Lower lobe of right lung (tissue), 2 donors: ENCODE results near the gene TSPAN13. TPM values are rescaled to one million over a fixed set of nuclear protein-coding genes. Genes with fewer than 3 reads are reported as not detected.
A peak's percentile ranks its signal among the peaks of the same experiment; 100 is the strongest.

ENCODE experiments used
- ATAC-seq, 2 donors: fragments of 200-7000 bp; cut with Tn5 transposase; one replicate each; pipeline ENCODE4 v1.9.1; 2020 to 2022; ENCODE audit warnings: mild to moderate bottlenecking in 2 of 2, moderate library complexity in 2 of 2
- DNase-seq: peaks from one replicate; pipeline ENCODE4 v3.0.0-alpha.2; 2020
- H3K27ac ChIP-seq: fragments of 200-600 bp; one replicate; pipeline ENCODE4 v1.8.0; 2022
- H3K27me3 ChIP-seq: fragments of 200-600 bp; one replicate; pipeline ENCODE4 v1.8.0; 2022; ENCODE audit warnings: low read depth
- H3K36me3 ChIP-seq: fragments of 200-600 bp; one replicate; pipeline ENCODE4 v1.8.0; 2022; ENCODE audit warnings: mild to moderate bottlenecking
- H3K4me1 ChIP-seq: fragments of 200-600 bp; one replicate; pipeline ENCODE4 v1.8.0; 2022
- H3K4me3 ChIP-seq: fragments of 200-600 bp; one replicate; pipeline ENCODE4 v1.8.0; 2022; ENCODE audit warnings: mild to moderate bottlenecking
- H3K9me3 ChIP-seq: fragments of 200-600 bp; one replicate; pipeline ENCODE4 v1.8.0; 2022
- intact Hi-C: fragments of 100-400 bp; cut with DNase I; formaldehyde crosslinking; loops from one replicate; pipeline ENCODE4 v1.11.0; 2022
- total RNA-seq: library from RNA; stranded (reverse); fragmentation: NEBNext Ultra II Directional; extraction: Animal tissue kit (Norgen Biotek cat#: 25700); gene quantifications from one replicate; pipeline ENCODE4 v1.2.1, GENCODE V29; 2021
- TF ChIP-seq, protein P1 (sequence below): fragments of 200-600 bp; IDR thresholded peaks from one replicate; pipeline ENCODE4 v1.8.0; 2022; ENCODE audit warnings: antibody characterized with exemption, mild to moderate bottlenecking
- donor health status: DM: no; HTN: yes; CAD: no; lungs with severe emphysema.

The TSPAN13 gene
- total RNA-seq, 1 donor from 2014 or later, result 120 TPM

DNA sequence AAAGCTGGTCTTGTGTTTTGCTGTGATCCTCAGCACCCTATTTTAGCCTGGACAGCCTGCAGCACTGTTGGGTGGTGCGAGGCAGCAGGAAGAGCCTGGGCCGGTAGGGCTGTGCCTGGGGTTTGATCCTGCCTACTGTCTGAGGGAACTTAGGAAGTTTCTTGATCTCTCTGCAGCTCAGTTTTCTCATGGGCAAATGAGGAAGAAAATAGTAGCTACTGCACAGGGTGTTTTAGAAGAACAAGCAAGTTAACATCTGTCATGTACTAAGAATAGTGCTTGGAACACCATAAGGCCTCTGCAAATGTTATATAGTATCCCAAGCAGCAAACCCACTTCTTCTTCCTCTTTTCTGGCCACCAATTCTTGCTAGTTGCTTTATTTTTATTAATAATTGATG, 63.3 kb downstream of the TSPAN13 start:
- no peaks in the 10 kb centered on the region for H3K9me3 ChIP-seq
- ATAC-seq (peak; percentile 20 to 32), DNase-seq (no peak)
- no peaks in the 10 kb centered on the region for H3K4me1 ChIP-seq
- H3K27me3 ChIP-seq, result no peaks in the 10 kb centered on the region
- TF ChIP-seq, protein P1, sequence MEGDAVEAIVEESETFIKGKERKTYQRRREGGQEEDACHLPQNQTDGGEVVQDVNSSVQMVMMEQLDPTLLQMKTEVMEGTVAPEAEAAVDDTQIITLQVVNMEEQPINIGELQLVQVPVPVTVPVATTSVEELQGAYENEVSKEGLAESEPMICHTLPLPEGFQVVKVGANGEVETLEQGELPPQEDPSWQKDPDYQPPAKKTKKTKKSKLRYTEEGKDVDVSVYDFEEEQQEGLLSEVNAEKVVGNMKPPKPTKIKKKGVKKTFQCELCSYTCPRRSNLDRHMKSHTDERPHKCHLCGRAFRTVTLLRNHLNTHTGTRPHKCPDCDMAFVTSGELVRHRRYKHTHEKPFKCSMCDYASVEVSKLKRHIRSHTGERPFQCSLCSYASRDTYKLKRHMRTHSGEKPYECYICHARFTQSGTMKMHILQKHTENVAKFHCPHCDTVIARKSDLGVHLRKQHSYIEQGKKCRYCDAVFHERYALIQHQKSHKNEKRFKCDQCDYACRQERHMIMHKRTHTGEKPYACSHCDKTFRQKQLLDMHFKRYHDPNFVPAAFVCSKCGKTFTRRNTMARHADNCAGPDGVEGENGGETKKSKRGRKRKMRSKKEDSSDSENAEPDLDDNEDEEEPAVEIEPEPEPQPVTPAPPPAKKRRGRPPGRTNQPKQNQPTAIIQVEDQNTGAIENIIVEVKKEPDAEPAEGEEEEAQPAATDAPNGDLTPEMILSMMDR, result no peak
- H3K36me3 ChIP-seq, result no peaks in the 10 kb centered on the region
- no peak overlapping the region for H3K4me3 ChIP-seq
- no peak overlapping the region for H3K27ac ChIP-seq
- intact Hi-C loops, result no loop called here

DNA sequence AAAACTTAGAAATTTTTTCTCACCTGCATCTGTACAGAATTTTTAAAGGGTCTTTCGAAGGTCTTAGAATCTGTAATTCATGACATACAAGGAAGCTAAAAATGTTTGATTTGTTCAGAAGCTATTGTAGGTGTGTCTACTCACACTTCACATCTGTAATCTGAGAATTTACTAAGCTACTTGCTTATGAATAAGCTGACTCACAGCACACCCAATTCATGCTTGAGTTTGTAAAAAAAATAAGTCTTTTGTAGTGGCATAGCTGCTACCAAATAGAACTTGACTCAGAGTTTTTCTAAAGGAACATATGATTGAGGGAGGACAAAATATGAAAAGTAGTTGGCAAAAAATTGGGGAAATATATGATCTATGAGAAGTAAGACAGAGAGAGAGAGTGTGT, 64.0 kb downstream of the TSPAN13 start:
- Histone ChIP-seq H3K4me1 (no peaks in the 10 kb centered on the region), H3K9me3 (no peaks in the 10 kb centered on the region), H3K27ac (no peak overlapping the region), H3K4me3 (no peak overlapping the region), H3K27me3 (no peaks in the 10 kb centered on the region), H3K36me3 (no peaks in the 10 kb centered on the region)
- intact Hi-C loops, result no loop called here
- TF ChIP-seq, protein P1, result no peak
- peak; percentile 41 to 65 for ATAC-seq
- DNase-seq, result no peak

DNA sequence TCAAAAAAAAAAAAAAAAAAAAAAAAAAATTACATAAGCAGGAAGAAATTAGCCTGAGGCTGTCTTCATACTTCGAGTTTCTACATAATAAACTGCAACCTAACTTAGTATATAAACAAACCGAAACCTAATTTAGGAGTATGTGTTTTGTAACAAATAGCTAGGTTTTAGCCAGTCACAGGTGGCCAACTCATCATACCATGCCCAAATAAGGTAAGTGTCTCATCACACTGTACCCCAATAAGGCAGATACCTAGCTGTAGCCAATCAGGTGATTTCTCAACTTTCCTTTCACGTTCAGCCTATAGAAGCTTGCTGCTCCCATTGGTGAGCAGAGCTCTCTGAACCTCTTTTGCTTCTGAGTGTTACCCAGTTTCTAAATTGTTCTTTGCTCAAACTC, 65.2 kb downstream of the TSPAN13 start:
- DNase-seq (no peak), ATAC-seq (no peak)
- intact Hi-C loops, result no loop called here
- no peak overlapping the region for H3K27ac ChIP-seq
- H3K36me3 ChIP-seq, result no peaks in the 10 kb centered on the region
- TF ChIP-seq, protein P1, result no peak
- no peaks in the 10 kb centered on the region for H3K27me3 ChIP-seq
- no peaks in the 10 kb centered on the region for H3K9me3 ChIP-seq
- no peaks in the 10 kb centered on the region for H3K4me1 ChIP-seq
- no peak overlapping the region for H3K4me3 ChIP-seq

DNA sequence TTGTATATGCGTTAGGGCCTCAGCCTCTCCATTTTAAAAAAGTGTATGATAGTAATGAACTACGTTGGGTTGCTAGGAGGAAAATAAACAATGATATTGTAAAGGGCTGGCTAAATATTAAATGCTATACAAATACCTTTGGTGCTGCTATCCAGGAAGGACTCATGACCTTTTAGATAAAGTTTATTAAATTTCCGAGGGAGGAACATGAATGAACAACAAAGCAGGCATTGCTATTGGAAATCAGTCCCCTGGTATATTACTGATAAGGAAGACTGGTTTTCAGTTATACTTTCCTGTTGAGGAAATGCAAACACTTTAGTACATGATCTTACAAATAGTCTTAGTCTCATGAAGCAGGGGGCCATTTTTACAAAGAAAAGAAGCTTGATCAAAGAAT, 68.5 kb downstream of the TSPAN13 start:
- no peak for ATAC-seq
- no peak for DNase-seq
- intact Hi-C loops, result no loop called here

DNA sequence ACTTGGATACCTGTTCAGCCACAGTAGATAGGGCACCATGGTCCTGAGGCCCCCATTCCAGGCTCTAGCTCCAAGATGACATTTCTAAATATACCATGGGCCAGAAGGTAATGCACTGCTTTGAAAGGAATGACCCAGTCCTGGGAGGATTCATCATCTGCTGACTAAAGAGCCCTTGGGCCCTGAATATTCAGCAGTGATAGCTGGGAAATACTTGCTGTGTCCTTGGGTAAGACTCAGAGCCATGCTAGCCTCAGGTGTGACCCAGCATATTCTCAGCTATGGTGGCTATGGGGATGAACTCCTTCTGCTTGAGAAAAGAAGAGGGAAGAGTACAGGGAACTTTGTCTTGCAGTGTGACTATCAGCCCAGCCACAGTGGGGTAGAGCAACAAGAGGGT, 72.5 kb downstream of the TSPAN13 start:
- Histone ChIP-seq H3K27ac (no peak overlapping the region), H3K4me3 (no peak overlapping the region), H3K27me3 (no peaks in the 10 kb centered on the region), H3K4me1 (no peaks in the 10 kb centered on the region), H3K36me3 (no peaks in the 10 kb centered on the region), H3K9me3 (no peaks in the 10 kb centered on the region)
- DNase-seq (no peak), ATAC-seq (no peak)
- TF ChIP-seq, protein P1, result no peak
- intact Hi-C loops, result no loop called here

More for the DNA sequence above, 68.5 kb downstream of the TSPAN13 start:
- no peaks in the 10 kb centered on the region for H3K27me3 ChIP-seq
- H3K27ac ChIP-seq, result no peak overlapping the region
- no peak overlapping the region for H3K4me3 ChIP-seq
- no peaks in the 10 kb centered on the region for H3K36me3 ChIP-seq
- TF ChIP-seq, protein P1, result no peak
- H3K4me1 ChIP-seq, result no peaks in the 10 kb centered on the region
- no peaks in the 10 kb centered on the region for H3K9me3 ChIP-seq

DNA sequence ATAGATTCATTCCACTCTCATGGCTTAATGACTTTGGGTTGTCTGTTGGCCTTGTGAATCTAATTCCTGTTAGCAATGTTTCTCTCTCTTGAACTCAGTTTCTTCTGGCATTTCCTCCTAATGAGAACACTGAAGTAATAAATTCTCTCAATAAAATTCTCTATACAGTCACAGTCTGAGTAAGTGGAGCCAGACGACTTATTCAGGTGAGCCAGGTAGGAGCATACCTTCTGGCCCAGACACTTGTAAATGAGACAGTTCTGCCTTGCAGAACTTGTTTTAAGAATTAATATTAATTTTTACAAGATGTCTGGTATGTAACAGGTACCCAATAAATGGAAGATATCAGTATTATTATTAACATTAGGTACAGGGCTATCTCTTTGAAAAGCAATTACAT, 79.8 kb downstream of the TSPAN13 start:
- H3K4me1 ChIP-seq, result no peaks in the 10 kb centered on the region
- no peak overlapping the region for H3K4me3 ChIP-seq
- DNase-seq, result no peak
- intact Hi-C loops, result no loop called here
- H3K36me3 ChIP-seq, result no peaks in the 10 kb centered on the region
- no peak for ATAC-seq
- TF ChIP-seq, protein P1, result no peak
- no peaks in the 10 kb centered on the region for H3K27me3 ChIP-seq
- no peaks in the 10 kb centered on the region for H3K9me3 ChIP-seq
- H3K27ac ChIP-seq, result no peak overlapping the region
